GM19035 (cell line): ENCODE results near the gene TRIM63.
"Not testable (repeated sequence)": the region's sequence is repeated elsewhere in the genome, so short reads cannot be mapped to it uniquely, and the experiment has no call there.

Experiments
- ATAC-seq: cut with Tn5 transposase; IDR thresholded peaks from one replicate; pipeline ENCODE4 v1.9.1; 2021; ENCODE audit not compliant: unreplicated experiment

The TRIM63 gene

DNA sequence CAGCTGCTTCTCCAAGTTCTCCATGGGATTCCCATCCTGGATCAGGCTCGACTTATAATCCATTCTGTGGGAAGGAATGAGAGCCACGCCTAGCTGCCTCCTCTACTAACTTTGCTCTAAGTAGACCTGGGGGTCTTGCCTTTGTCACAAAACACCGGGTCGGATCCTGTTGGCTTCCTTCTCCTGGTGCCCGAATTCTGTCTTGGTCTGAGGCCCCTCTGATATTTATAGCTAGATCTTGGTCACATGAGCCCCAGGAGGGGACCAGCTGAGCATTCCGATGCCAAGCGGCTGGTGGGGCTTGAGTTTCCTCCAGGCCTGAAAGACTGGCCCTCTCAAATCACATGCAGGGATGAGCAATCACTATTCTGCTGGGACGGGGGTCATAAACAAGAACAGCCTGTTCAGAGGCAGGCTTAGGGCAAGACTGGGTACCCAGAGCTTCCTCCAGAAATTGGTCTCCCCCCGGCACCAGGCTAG, at the start of gene TRIM63:
Gene TRIM63 (minus strand): TSS at position 199 of the 480 bp plus-strand sequence. CDS start 136 bp downstream, at position 63.
- no peak for ATAC-seq

GRCh38 chr1:26114165-26114927, 46.9 kb upstream of the TRIM63 start:
- no peak for ATAC-seq

DNA sequence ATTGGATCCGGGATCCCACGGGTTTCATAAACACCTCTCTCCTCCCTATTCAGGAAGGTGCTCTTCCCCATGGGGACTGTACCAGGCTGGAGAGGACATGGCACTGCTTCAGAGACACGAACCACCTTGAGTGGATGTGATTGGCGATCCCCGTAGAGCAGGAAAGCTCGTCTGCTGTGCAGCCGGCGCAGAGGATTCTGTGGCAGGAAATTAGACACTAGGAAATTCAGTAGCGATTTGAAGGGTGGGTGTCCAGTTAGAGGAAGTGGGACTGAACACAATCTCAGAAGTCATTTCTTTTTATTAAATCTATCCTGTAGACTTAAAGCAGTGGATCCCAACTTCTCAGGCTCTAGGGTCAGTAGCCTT, 45.0 kb upstream of the TRIM63 start:
- no peak for ATAC-seq

- peak; percentile 66 for ATAC-seq
Measured at GRCh38 chr1:26111530-26112406, 44.3 kb upstream of the TRIM63 start, which contains the start of gene PDIK1L. Gene PDIK1L, plus strand, starts transcription at chr1:26111824. Its CDS starts 2,485 bp downstream, at chr1:26114309.

- peak; percentile 51 for ATAC-seq
Measured at GRCh38 chr1:26110731-26111529, 43.5 kb upstream of the TRIM63 start.

DNA sequence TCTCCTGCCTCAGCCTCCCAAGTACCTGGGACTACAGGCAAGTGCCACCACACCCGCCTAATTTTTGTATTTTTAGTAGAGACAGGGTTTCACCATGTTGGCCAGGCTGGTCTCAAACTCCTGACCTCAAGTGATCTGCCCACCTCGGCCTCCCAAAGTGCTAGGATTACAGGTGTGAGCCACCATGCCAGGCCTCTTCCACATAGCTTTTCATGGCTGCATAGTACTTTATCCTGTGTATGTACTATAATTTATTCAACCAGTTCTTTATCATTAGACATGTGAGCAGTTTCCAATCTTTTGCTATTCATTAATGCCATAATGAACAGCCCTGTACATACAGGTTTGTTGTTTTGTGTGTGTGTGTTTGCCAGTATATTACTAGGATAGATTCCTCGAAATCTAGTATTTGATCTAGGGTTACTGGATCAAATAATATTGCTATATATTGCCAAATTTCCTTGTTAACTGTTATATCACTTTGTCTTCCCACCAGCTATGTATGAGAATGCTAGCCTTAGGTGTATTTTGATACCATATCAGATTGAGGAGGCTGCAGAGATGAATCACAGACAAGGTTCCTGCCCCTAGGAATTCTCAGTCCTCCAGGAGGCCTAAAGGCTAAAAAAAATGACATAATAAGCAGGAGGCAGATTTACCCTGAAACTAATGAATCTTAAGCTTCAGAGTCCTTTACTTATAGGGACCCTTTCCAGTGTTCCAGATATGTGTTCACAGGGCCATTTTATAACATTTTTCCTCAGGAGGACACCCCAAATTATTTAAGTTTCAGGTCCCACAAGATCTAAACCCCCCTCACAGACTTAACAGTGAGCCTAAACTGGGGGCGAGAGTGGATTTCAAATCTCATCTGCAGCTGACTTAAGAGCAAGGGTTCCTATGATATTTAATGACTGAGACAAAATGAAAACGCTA, 42.1 kb upstream of the TRIM63 start:
- ATAC-seq: no peak

- not testable (repeated sequence) for ATAC-seq
Measured at GRCh38 chr1:26105226-26105548, 37.8 kb upstream of the TRIM63 start.

DNA sequence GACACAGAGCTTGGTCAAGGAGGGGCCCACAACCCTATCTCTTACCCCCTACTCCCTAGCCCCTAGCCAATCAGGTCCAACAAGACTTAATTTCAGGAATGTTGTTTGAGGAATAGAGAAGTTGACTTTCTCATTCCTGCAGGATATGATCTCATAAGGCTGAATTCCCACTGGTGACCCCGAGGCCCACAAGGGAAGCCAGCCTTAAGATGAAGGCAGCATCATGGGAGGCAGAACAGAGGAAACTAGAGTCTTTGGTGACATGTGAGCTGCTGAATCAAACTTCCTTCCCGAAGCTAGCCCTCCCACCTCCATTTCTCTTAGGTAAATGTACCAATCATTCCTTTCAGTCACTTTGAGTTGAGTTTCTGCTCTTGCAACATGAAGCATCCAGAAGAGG, 35.1 kb upstream of the TRIM63 start:
- no peak for ATAC-seq

DNA sequence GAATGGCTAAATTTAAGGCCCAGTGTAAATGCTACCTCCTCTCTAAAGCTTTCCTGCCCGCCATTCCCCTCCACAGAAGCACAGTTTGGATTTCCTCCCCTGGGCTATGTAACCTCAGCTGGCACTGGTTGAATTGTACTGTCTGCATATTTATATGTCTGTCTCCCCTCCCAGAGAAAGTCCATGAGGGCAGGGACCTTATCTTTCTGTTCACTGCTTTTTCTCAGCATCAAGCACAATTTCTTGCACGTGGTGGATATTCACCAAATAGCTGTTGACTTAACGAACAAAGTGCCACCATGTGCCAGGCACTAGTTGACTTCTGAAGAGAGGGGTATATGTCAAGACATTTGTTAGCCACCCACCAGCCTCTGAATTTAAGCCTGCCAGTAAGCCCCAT, 34.7 kb upstream of the TRIM63 start:
- no peak for ATAC-seq

- not testable (repeated sequence) for ATAC-seq
Measured at GRCh38 chr1:26100204-26100603, 32.8 kb upstream of the TRIM63 start.

DNA sequence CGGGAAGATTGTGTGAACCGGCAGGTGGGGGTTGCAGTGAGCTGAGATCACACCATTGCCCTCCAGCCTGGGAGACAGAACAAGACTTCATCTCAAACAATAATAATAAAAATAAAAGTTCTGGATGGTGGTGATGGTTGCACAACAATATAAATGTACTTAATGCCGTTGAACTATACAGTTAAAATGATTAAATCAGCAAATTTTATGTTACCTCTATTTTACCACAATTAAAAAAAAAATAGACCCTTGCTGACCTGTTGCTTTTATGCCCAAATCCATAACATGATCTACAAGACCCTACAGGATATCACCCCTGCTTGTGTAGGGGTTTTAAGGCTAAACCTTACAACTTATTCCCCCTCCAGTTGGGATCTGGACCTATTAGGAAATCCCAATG, 32.4 kb upstream of the TRIM63 start:
- no peak for ATAC-seq

DNA sequence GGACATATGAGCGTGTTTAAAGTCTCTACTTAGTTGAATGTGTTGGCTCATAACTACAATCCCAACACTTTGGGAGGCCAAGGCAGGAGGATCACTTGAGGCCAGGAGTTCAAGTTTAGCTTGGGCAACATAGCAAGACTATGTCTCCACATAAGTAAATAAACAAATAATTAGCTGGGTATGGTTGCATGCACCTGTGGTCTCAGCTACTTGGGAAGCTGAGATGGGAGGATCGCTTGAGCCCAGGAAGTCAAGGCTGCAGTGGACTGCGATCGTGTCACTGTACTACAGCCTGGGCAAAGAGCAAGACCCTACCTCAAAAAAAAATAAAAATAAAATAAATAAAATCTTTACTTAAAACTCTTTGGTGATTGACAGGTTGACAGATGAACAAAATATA, 31.2 kb upstream of the TRIM63 start:
- ATAC-seq: no peak

- no peak for ATAC-seq
Measured at GRCh38 chr1:26097696-26098095, 30.3 kb upstream of the TRIM63 start.

GRCh38 chr1:26096471-26096870, 29.0 kb upstream of the TRIM63 start:
- no peak for ATAC-seq

DNA sequence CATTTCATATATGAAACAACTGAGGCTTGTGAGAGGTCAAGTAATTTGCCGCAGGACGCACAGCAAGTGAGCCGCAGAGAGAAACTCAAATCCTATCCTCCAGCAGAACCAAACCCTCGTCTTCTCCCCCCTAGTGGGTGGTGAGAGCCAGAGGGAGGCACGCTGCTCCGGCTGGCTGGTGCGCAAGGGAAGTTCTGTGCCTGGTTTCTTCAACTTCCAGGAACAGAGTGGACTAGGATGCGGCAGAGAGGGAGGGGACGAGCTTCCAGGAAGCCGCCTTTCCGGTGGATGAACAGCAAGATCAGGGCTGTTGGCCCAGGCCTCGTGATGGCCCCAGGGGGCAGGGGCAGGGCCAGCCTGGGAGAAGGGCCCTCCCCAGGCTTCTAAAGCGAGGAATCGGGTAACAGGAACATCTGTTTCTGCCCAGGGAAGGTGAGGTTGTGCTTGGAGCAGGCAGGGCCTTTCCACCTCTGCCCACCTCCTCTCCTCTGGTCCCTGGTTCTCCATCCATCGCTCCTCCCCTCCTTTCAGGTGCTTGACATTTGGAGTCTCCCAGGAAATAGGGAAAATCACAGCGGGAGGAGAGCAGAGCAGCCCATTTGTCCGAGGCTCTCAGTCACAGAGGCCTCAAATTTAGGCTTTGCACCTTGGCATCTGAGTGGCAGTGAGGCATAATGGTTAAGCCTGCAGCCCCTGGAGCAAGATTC, 27.4 kb upstream of the TRIM63 start:
- ATAC-seq: no peak

DNA sequence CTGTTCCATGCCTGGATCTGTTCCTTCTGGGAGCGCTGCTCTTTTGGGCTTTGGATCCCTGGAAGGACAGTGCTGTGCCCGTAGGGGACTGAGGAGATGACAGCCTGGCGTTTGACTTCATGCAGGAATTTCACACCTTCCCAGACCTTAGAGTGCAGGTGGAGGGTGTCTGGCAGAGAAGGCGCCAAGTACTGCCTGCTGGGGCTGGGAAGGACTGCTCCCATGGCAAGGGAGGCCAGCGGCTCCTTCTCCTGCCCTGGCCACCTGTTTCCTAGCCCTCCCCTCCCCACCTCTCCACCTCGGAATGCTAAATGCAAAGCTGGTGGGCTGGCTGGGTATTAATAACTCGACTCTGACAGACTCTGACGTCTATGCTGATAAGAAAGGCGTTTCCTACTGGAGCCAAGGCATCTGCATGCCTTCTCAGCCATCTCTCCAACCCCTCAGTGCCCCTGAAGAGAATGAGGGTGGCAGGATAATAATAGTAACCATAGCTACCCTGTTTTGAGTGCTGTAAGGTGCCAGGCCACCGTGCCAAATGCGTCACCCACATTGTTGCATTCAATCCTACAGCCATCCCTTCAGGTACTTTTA, 26.7 kb upstream of the TRIM63 start:
- no peak for ATAC-seq

DNA sequence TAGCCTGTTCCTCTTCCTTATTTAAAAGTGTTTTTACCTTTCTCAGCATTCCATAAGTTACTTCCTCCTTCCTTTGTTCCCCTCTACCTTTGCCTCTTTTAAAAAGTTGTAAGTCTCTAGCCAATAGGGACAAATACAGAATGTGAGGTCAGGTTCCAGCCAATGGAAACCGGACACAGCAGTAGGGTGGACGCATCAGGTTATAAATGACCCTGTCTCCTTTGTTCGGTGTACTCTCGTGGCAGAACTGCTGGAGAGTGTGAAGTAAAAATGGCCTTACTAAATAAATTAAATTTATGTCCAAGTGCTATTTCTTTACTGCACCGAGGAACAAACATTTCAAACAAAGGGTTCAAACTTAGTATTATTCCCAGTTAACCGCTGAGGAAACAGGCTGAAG, 26.1 kb upstream of the TRIM63 start:
- not testable (repeated sequence) for ATAC-seq

DNA sequence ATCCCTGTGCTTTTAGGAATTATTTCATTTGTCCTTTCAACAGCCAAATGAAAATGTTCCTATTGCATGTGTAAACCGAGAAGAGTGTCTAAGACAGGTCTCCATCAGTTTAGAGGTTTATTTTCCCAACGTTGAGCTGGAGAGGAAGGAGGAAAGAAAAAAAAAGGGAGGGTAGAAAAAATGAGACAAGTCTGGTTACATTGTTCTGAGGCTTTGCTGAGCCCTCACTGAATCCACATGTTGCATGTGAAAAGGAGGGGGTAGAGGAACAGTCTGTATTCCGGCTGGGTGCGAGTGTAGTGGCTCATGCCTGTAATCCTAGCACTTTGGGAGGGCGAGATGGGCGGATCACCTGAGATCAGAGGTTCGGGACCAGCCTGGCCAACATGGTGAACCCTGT, 25.0 kb upstream of the TRIM63 start:
- ATAC-seq: no peak

GRCh38 chr1:26090893-26091292, 23.5 kb upstream of the TRIM63 start:
- ATAC-seq: no peak
